ENCODE results near the gene MCTP2.

DNA sequence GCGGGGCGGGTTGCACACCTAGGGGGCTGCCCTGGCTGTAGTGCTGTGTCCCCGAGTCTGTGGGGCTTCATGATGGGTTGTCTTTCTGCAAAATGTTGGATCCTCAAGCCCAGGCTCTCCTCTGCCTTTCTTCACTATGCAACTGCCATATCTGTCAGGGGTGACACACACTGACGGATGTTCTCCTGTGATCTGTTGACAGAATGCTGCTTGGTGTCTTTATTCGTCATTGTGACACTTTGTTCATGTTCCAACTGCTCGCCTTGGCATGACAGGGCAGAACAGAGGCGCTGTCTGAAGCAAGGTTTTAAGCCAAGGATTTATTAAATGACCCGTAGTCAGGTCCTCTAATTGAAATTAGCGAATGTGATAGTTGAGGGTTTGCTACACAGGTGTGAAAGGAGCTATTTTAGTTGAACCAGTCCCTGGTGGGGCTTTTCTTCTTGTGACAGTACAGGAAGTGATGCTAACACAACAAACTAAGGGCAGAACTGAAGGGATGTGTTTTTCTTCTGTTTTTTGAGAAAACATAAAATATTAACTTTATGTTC lies 173.4 kb downstream of the MCTP2 start:
- TF ChIP-seq ZBTB21 (CRISPR knock-in tag; IDR thresholded peaks at IDR 0.05) (no peak), POLR2AphosphoS5 (IDR thresholded peaks at IDR 0.05; ENCODE audit: low read depth, low read length) (no peak), ATF7 (IDR thresholded peaks at IDR 0.05) (no peak), ATF7 (CRISPR knock-in tag; IDR thresholded peaks at IDR 0.05) (no peak), RFXAP (CRISPR knock-in tag; IDR thresholded peaks at IDR 0.05; ENCODE audit: borderline replicate concordance) (no peak), KAT8 (CRISPR knock-in tag; IDR thresholded peaks at IDR 0.05) (no peak), POLR2A (IDR thresholded peaks at IDR 0.05; ENCODE audit: insufficient read depth in 1 of 2, low read depth in 2 of 2, low read length in 2 of 2) (no peak), GZF1 (CRISPR knock-in tag; IDR thresholded peaks at IDR 0.05) (no peak), ZNF709 (CRISPR knock-in tag; IDR thresholded peaks at IDR 0.05) (no peak), EP300 (IDR thresholded peaks at IDR 0.05; ENCODE audit: low read depth in 2 of 2, low read length in 2 of 2) (no peak), EP300 (CRISPR knock-in tag; IDR thresholded peaks at IDR 0.05; ENCODE audit: borderline replicate concordance) (no peak), ZNF121 (CRISPR knock-in tag; IDR thresholded peaks at IDR 0.05) (no peak), ZSCAN22 (CRISPR knock-in tag; IDR thresholded peaks at IDR 0.05) (no peak)
- TF ChIP-seq, protein P1, sequence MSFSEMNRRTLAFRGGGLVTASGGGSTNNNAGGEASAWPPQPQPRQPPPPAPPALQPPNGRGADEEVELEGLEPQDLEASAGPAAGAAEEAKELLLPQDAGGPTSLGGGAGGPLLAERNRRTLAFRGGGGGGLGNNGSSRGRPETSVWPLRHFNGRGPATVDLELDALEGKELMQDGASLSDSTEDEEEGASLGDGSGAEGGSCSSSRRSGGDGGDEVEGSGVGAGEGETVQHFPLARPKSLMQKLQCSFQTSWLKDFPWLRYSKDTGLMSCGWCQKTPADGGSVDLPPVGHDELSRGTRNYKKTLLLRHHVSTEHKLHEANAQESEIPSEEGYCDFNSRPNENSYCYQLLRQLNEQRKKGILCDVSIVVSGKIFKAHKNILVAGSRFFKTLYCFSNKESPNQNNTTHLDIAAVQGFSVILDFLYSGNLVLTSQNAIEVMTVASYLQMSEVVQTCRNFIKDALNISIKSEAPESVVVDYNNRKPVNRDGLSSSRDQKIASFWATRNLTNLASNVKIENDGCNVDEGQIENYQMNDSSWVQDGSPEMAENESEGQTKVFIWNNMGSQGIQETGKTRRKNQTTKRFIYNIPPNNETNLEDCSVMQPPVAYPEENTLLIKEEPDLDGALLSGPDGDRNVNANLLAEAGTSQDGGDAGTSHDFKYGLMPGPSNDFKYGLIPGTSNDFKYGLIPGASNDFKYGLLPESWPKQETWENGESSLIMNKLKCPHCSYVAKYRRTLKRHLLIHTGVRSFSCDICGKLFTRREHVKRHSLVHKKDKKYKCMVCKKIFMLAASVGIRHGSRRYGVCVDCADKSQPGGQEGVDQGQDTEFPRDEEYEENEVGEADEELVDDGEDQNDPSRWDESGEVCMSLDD (CRISPR knock-in tag; IDR thresholded peaks at IDR 0.05; ENCODE audit: borderline replicate concordance) = no peak

All from HepG2 (cell line).